IPS DF 6.9 (cell line): ENCODE data around the gene ME3.

Experiments
- DNase-seq: peaks from one replicate; pipeline ENCODE4 v3.0.0-alpha.2; 2013; ENCODE audit warnings: low read depth, low spot score
- H3K27ac ChIP-seq: one replicate; pipeline ENCODE4 v1.5.1; 2013; ENCODE audit warnings: low read length, control low read depth
- H3K27me3 ChIP-seq: 2 replicates; pipeline ENCODE4 v1.6.1; 2013; ENCODE audit warnings: mild to moderate bottlenecking, low read length; ENCODE audit not compliant: control insufficient read depth, insufficient read depth
- H3K36me3 ChIP-seq: 2 replicates; pipeline ENCODE4 v1.6.1; 2013; ENCODE audit warnings: low read length; ENCODE audit not compliant: control insufficient read depth, insufficient read depth
- H3K4me1 ChIP-seq: 2 replicates; pipeline ENCODE4 v1.6.1; 2013; ENCODE audit warnings: low read length; ENCODE audit not compliant: control insufficient read depth, insufficient read depth
- H3K4me3 ChIP-seq: 2 replicates; pipeline ENCODE4 v1.5.1; 2013; ENCODE audit warnings: mild to moderate bottlenecking, low read length
- H3K9me3 ChIP-seq: 2 replicates; pipeline ENCODE4 v1.6.1; 2013; ENCODE audit warnings: low read length, inconsistent platforms; ENCODE audit not compliant: control insufficient read depth, insufficient read depth
- WGBS: extraction: QIAGEN DNeasy Blood & Tissue Kit; methylation state at CpG from one replicate; pipeline ENCODE4 v1.1.7; 2013; ENCODE audit warnings: mixed read lengths, missing lambda C conversion rate; ENCODE audit not compliant: insufficient read length, insufficient coverage; 5-methylcytosine and 5-hydroxymethylcytosine counted together

Gene ME3

GRCh38 chr11:86693518-86693917 is 21.1 kb upstream of the ME3 start:
- H3K36me3 ChIP-seq: no peaks in the 10 kb centered on the region
- WGBS: no CpG with 5 or more reads among the region's 1 CpG
- H3K27me3 ChIP-seq: no peaks in the 10 kb centered on the region
- no peak overlapping the region for H3K4me3 ChIP-seq
- no peaks in the 10 kb centered on the region for H3K9me3 ChIP-seq
- DNase-seq: no peak
- no peak overlapping the region for H3K27ac ChIP-seq
- no peaks in the 10 kb centered on the region for H3K4me1 ChIP-seq

GRCh38 chr11:86692746-86693145 is 20.3 kb upstream of the ME3 start:
- no peak for DNase-seq
- Histone ChIP-seq H3K4me3 (no peak overlapping the region), H3K27ac (no peak overlapping the region), H3K27me3 (no peaks in the 10 kb centered on the region), H3K9me3 (no peaks in the 10 kb centered on the region), H3K4me1 (no peaks in the 10 kb centered on the region), H3K36me3 (no peaks in the 10 kb centered on the region)
- no CpG with 5 or more reads among the region's 1 CpG for WGBS

GRCh38 chr11:86692317-86692716 is 19.9 kb upstream of the ME3 start:
- Histone ChIP-seq H3K4me3 (no peak overlapping the region), H3K27me3 (no peaks in the 10 kb centered on the region), H3K36me3 (no peaks in the 10 kb centered on the region), H3K9me3 (no peaks in the 10 kb centered on the region), H3K4me1 (no peaks in the 10 kb centered on the region), H3K27ac (no peak overlapping the region)
- no CpG with 5 or more reads among the region's 1 CpG for WGBS
- DNase-seq: no peak

- no peaks in the 10 kb centered on the region for H3K9me3 ChIP-seq
- no peak for DNase-seq
- no peaks in the 10 kb centered on the region for H3K4me1 ChIP-seq
- no peaks in the 10 kb centered on the region for H3K36me3 ChIP-seq
- no CpG with 5 or more reads among the region's 4 CpGs for WGBS
- H3K27ac ChIP-seq: no peak overlapping the region
- no peaks in the 10 kb centered on the region for H3K27me3 ChIP-seq
- no peak overlapping the region for H3K4me3 ChIP-seq
These were observed 16.2 kb upstream of the ME3 start for GRCh38 chr11:86688398-86689179.

GRCh38 chr11:86687185-86687778 is 14.9 kb upstream of the ME3 start:
- no peak overlapping the region for H3K4me3 ChIP-seq
- H3K4me1 ChIP-seq: no peaks in the 10 kb centered on the region
- no CpG with 5 or more reads among the region's 5 CpGs for WGBS
- H3K27me3 ChIP-seq: no peaks in the 10 kb centered on the region
- no peaks in the 10 kb centered on the region for H3K36me3 ChIP-seq
- no peak overlapping the region for H3K27ac ChIP-seq
- no peaks in the 10 kb centered on the region for H3K9me3 ChIP-seq
- DNase-seq: no peak

- WGBS: no CpG with 5 or more reads among the region's 1 CpG
- H3K36me3 ChIP-seq: no peaks in the 10 kb centered on the region
- DNase-seq: no peak
- H3K9me3 ChIP-seq: no peaks in the 10 kb centered on the region
- no peak overlapping the region for H3K4me3 ChIP-seq
- H3K27me3 ChIP-seq: no peaks in the 10 kb centered on the region
- H3K4me1 ChIP-seq: no peaks in the 10 kb centered on the region
- no peak overlapping the region for H3K27ac ChIP-seq
These were observed 14.1 kb upstream of the ME3 start for GRCh38 chr11:86686531-86686930.

GRCh38 chr11:86681483-86681756 is 9.0 kb upstream of the ME3 start:
- no peaks in the 10 kb centered on the region for H3K36me3 ChIP-seq
- no peaks in the 10 kb centered on the region for H3K27me3 ChIP-seq
- no peak for DNase-seq
- no peak overlapping the region for H3K27ac ChIP-seq
- no peak overlapping the region for H3K4me3 ChIP-seq
- WGBS: no CpG with 5 or more reads among the region's 2 CpGs
- no peaks in the 10 kb centered on the region for H3K9me3 ChIP-seq
- H3K4me1 ChIP-seq: 0 out of 2 replicates have a peak, but pooled peaks cover 2% of the 10 kb centered on the region

- Histone ChIP-seq H3K4me1 (0 out of 2 replicates have a peak, but pooled peaks cover 2% of the 10 kb centered on the region), H3K27ac (no peak overlapping the region), H3K4me3 (no peak overlapping the region), H3K36me3 (no peaks in the 10 kb centered on the region), H3K9me3 (no peaks in the 10 kb centered on the region), H3K27me3 (no peaks in the 10 kb centered on the region)
- WGBS: no CpG with 5 or more reads among the region's 5 CpGs
- DNase-seq: no peak
These were observed 8.5 kb upstream of the ME3 start for GRCh38 chr11:86680716-86681482.

GRCh38 chr11:86678823-86679222 is 6.4 kb upstream of the ME3 start:
- H3K4me3 ChIP-seq: no peak overlapping the region
- no peak for DNase-seq
- no CpG with 5 or more reads among the region's 3 CpGs for WGBS
- no peaks in the 10 kb centered on the region for H3K36me3 ChIP-seq
- 0 out of 2 replicates have a peak, but pooled peaks cover 2% of the 10 kb centered on the region for H3K4me1 ChIP-seq
- H3K27ac ChIP-seq: no peak overlapping the region
- no peaks in the 10 kb centered on the region for H3K9me3 ChIP-seq
- H3K27me3 ChIP-seq: no peaks in the 10 kb centered on the region

- no CpG with 5 or more reads among the region's 3 CpGs for WGBS
- H3K27ac ChIP-seq: no peak overlapping the region
- H3K4me1 ChIP-seq: 0 out of 2 replicates have a peak, but pooled peaks cover 2% of the 10 kb centered on the region
- H3K36me3 ChIP-seq: no peaks in the 10 kb centered on the region
- no peak for DNase-seq
- H3K9me3 ChIP-seq: no peaks in the 10 kb centered on the region
- H3K4me3 ChIP-seq: no peak overlapping the region
- H3K27me3 ChIP-seq: no peaks in the 10 kb centered on the region
These were observed 5.9 kb upstream of the ME3 start for GRCh38 chr11:86678296-86678695.
